ENCODE data around the gene NVL. TPM values are rescaled to one million over a fixed set of nuclear protein-coding genes. Genes with fewer than 3 reads are reported as not detected.
A peak's percentile ranks its signal among the peaks of the same experiment; 100 is the strongest.

NVL gene
- total RNA-seq, 1 experiment from 2014 or later = 45.0 TPM

GRCh38 chr1:224182057-224182865, 147.7 kb downstream of the NVL start:
- no peak for TF ChIP-seq CTCF (IDR thresholded peaks at IDR 0.05; ENCODE audit: insufficient read depth in 1 of 2, low read depth in 1 of 2, low read length in 1 of 2, severe bottlenecking in 1 of 2, unreplicated experiment in 1 of 2)
- H3K9me3 ChIP-seq = no peaks in the 10 kb centered on the region
- POLR2A ChIA-PET = interaction anchor here (0.6 to 1.1 kb wide), 4 partner anchors 23 to 139 kb away, joined by 3 to 6 read pairs (median 4); no protein-coding TSS in a partner anchor
- CTCF ChIA-PET = interaction anchor here (1.0 to 1.1 kb wide), 2 partner anchors 31 to 66 kb away, joined by 6 to 7 read pairs; no protein-coding TSS in a partner anchor
- Mint-ChIP-seq H3K4me3 (ENCODE audit: unreplicated experiment) (peak overlapping the region; percentile 83), H3K4me1 (ENCODE audit: low read depth, unreplicated experiment) (peaks cover 13% of the 10 kb centered on the region), H3K27me3 (ENCODE audit: insufficient read depth, unreplicated experiment) (no peaks in the 10 kb centered on the region), H3K27ac (ENCODE audit: unreplicated experiment) (peak overlapping the region; percentile 89), H3K9me3 (ENCODE audit: unreplicated experiment) (no peaks in the 10 kb centered on the region), H3K36me3 (ENCODE audit: insufficient read depth, unreplicated experiment) (peaks cover 6% of the 10 kb centered on the region)
- DNase-seq = no peak
- peaks cover 6% of the 10 kb centered on the region for H3K4me1 ChIP-seq
- no peaks in the 10 kb centered on the region for H3K27me3 ChIP-seq (replicated peaks; ENCODE audit: control insufficient read depth, insufficient read depth, low read length)
- H3K4me3 ChIP-seq (ENCODE audit: low read depth, low read length) = peak overlapping the region; percentile 92
- H3K36me3 ChIP-seq (ENCODE audit: control insufficient read depth, insufficient read depth, low read length) = no peaks in the 10 kb centered on the region
- intact Hi-C loops (cut with micrococcal nuclease; ENCODE audit: unreplicated experiment) = no loop called here
- TSS peak; percentile 80 for BruUV-seq (replicated peaks)

- H3K9me3 ChIP-seq = no peaks in the 10 kb centered on the region
- Mint-ChIP-seq H3K4me1 (ENCODE audit: low read depth, unreplicated experiment) (peaks cover 13% of the 10 kb centered on the region), H3K36me3 (ENCODE audit: insufficient read depth, unreplicated experiment) (peaks cover 6% of the 10 kb centered on the region), H3K9me3 (ENCODE audit: unreplicated experiment) (no peaks in the 10 kb centered on the region), H3K27me3 (ENCODE audit: insufficient read depth, unreplicated experiment) (no peaks in the 10 kb centered on the region), H3K27ac (ENCODE audit: unreplicated experiment) (no peak overlapping the region), H3K4me3 (ENCODE audit: unreplicated experiment) (no peak overlapping the region)
- DNase-seq = no peak
- CTCF ChIA-PET = no interaction called here
- no TSS peak for BruUV-seq (replicated peaks)
- H3K4me1 ChIP-seq = peaks cover 6% of the 10 kb centered on the region
- intact Hi-C loops (cut with micrococcal nuclease; ENCODE audit: unreplicated experiment) = no loop called here
- no peaks in the 10 kb centered on the region for H3K36me3 ChIP-seq (ENCODE audit: control insufficient read depth, insufficient read depth, low read length)
- H3K4me3 ChIP-seq (ENCODE audit: low read depth, low read length) = no peak overlapping the region
- POLR2A ChIA-PET = no interaction called here
- TF ChIP-seq CTCF (IDR thresholded peaks at IDR 0.05; ENCODE audit: insufficient read depth in 1 of 2, low read depth in 1 of 2, low read length in 1 of 2, severe bottlenecking in 1 of 2, unreplicated experiment in 1 of 2) = no peak
- H3K27me3 ChIP-seq (replicated peaks; ENCODE audit: control insufficient read depth, insufficient read depth, low read length) = no peaks in the 10 kb centered on the region
Measured at GRCh38 chr1:224181453-224181810, 148.5 kb downstream of the NVL start.

DNA sequence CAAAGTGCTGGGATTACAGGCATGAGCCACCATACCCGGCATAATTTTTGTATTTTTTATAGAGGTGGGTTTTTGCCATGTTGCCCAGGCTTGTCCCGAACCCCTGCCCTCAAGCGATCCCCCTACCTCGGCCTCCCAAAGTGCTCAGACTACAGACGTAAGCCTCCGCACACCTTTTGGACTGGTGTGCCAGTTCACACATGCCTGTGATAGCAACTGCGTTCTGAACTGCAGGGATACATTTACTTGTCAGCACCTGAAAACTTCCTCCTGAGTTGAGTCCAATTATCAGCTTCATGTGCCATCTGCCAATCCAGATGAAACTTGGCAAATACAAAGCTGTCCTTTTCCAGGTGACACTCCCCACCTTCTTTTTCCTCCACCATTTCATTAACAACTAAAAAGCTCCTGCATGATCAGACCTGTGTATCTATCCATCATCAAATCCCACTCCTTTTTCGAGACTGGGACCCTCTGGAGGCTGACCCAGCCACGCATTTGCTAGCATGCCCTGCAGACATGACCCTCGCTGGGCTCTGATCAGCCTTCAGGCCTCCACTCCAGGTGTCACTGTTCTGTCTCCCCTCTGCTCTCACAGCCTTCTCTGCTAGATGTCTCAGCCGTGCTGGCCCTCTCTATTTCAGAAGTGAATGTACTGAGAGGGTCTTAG, 149.1 kb downstream of the NVL start:
- H3K4me1 Mint-ChIP-seq (ENCODE audit: low read depth, unreplicated experiment) = peaks cover 13% of the 10 kb centered on the region
- no peaks in the 10 kb centered on the region for H3K9me3 ChIP-seq
- ChIA-PET POLR2A (no interaction called here), CTCF (no interaction called here)
- no peak for TF ChIP-seq CTCF (IDR thresholded peaks at IDR 0.05; ENCODE audit: insufficient read depth in 1 of 2, low read depth in 1 of 2, low read length in 1 of 2, severe bottlenecking in 1 of 2, unreplicated experiment in 1 of 2)
- no peak overlapping the region for H3K27ac Mint-ChIP-seq (ENCODE audit: unreplicated experiment)
- no peak overlapping the region for H3K4me3 ChIP-seq (ENCODE audit: low read depth, low read length)
- no peaks in the 10 kb centered on the region for H3K36me3 ChIP-seq (ENCODE audit: control insufficient read depth, insufficient read depth, low read length)
- intact Hi-C loops (cut with micrococcal nuclease; ENCODE audit: unreplicated experiment) = no loop called here
- no peak overlapping the region for H3K4me3 Mint-ChIP-seq (ENCODE audit: unreplicated experiment)
- H3K4me1 ChIP-seq = peaks cover 6% of the 10 kb centered on the region
- H3K27me3 Mint-ChIP-seq (ENCODE audit: insufficient read depth, unreplicated experiment) = no peaks in the 10 kb centered on the region
- H3K27me3 ChIP-seq (replicated peaks; ENCODE audit: control insufficient read depth, insufficient read depth, low read length) = no peaks in the 10 kb centered on the region
- no TSS peak for BruUV-seq (replicated peaks)
- H3K36me3 Mint-ChIP-seq (ENCODE audit: insufficient read depth, unreplicated experiment) = peaks cover 6% of the 10 kb centered on the region
- no peak for DNase-seq
- H3K9me3 Mint-ChIP-seq (ENCODE audit: unreplicated experiment) = no peaks in the 10 kb centered on the region

Data from Caco-2 (cell line).